K562 (cell line): ENCODE results near the gene GLIPR1L2. TPM values are rescaled to one million over a fixed set of nuclear protein-coding genes. Genes with fewer than 3 reads are reported as not detected.

Source experiments
- ATAC-seq: fragments of 200-7000 bp; cut with Tn5 transposase; 3 replicates; pipeline ENCODE4 v1.9.1; 2020; ENCODE audit warnings: moderate library complexity
- BruUV-seq: library from RNA; stranded (reverse); fragments of 400-500 nt; replicated peaks from 2 replicates; lab custom pipeline; 2021; lab: Mats Ljungman, UMichigan
- CTCF ChIA-PET: fragments of 300-600 bp; formaldehyde crosslinking; extraction: SDS; loops from one replicate; lab custom pipeline; 2021; ENCODE audit warnings: low intra/inter-chr PET ratio; lab: Yijun Ruan, JAX
- POLR2A ChIA-PET: fragments of 300-600, 350-650 bp; sonication (Branson Sonifier 250); formaldehyde crosslinking; extraction: SDS; loops from one replicate; lab custom pipeline; 2021; ENCODE audit warnings: antibody characterized with exemption, inconsistent platforms; lab: Yijun Ruan, JAX
- DNase-seq, 4 experiments: peaks; one replicate each; pipeline versions ENCODE4 v3.0.0 to v3.0.0-alpha.2; 2011 to 2018; ENCODE audit warnings: low spot score in 3 of 4, mixed read lengths in 3 of 4; ENCODE audit errors: extremely low read depth in 1 of 4
- FAIRE-seq: peaks from 2 replicates; lab custom pipeline; 2011; peaks lifted over from hg19 to GRCh38; lab: Jason Lieb, UNC
- H2AFZ ChIP-seq: 2 replicates; pipeline ENCODE4 v1.6.0; 2011; ENCODE audit warnings: low read depth, low read length, control low read depth, inconsistent platforms
- H3K27ac ChIP-seq: fragments of 200-600 bp; 3 replicates; pipeline ENCODE4 v1.8.0; 2011; ENCODE audit warnings: low read depth, mild to moderate bottlenecking, control low read depth, inconsistent platforms, low read length, moderate library complexity, mixed read lengths; ENCODE audit errors: extremely low read depth
- H3K27me3 ChIP-seq, 2 experiments: fragments of 300-600 bp in 1 of 2; 2 replicates in 1 of 2; 3 replicates in 1 of 2; pipeline versions ENCODE4 v1.6.0 to v1.8.0; 2011; ENCODE audit warnings: inconsistent platforms in 2 of 2, low read length in 2 of 2, mild to moderate bottlenecking in 1 of 2, mixed read lengths in 1 of 2, moderate library complexity in 1 of 2; ENCODE audit not compliant: control insufficient read depth in 2 of 2, insufficient read depth in 2 of 2
- H3K36me3 ChIP-seq: fragments of 300-600 bp; 3 replicates; pipeline ENCODE4 v1.8.0; 2011; ENCODE audit warnings: mild to moderate bottlenecking, low read length, inconsistent platforms; ENCODE audit not compliant: control insufficient read depth, insufficient read depth
- H3K4me1 ChIP-seq, 2 experiments: fragments of 200-600 bp in 1 of 2; replicated peaks in 1 of 2; 2 replicates in 1 of 2; 3 replicates in 1 of 2; pipeline versions ENCODE4 v1.5.1 to v1.8.0; 2011; ENCODE audit warnings: inconsistent platforms in 2 of 2, low read length in 2 of 2, mild to moderate bottlenecking in 1 of 2, mixed read lengths in 1 of 2, moderate library complexity in 1 of 2; ENCODE audit not compliant: control insufficient read depth in 2 of 2, insufficient read depth in 2 of 2
- H3K4me2 ChIP-seq: 2 replicates; pipeline ENCODE4 v1.6.1; 2011; ENCODE audit warnings: low read length, control low read depth, inconsistent platforms, mixed read lengths; ENCODE audit not compliant: insufficient read depth
- H3K4me3 ChIP-seq: fragments of 200-600 bp; sonication (generic), shearing (Covaris generic); 2 replicates; pipeline ENCODE4 v1.5.1; 2016; ENCODE audit warnings: control low read depth, inconsistent platforms
- H3K79me2 ChIP-seq: fragments of 200-600 bp; 3 replicates; pipeline ENCODE4 v1.8.0; 2011; ENCODE audit warnings: low read length, inconsistent platforms; ENCODE audit not compliant: control insufficient read depth, insufficient read depth
- H3K9ac ChIP-seq, 2 experiments: 2 replicates each; pipeline versions ENCODE4 v1.6.0 to v1.6.1; 2011; ENCODE audit warnings: low read depth in 2 of 2, low read length in 2 of 2, control low read depth in 1 of 2, inconsistent platforms in 1 of 2, mild to moderate bottlenecking in 1 of 2, mixed read lengths in 1 of 2; ENCODE audit not compliant: insufficient read depth in 1 of 2
- H3K9me1 ChIP-seq: one replicate; pipeline ENCODE4 v1.6.0; 2011; ENCODE audit warnings: inconsistent platforms, mild to moderate bottlenecking, low read length, moderate library complexity; ENCODE audit not compliant: control insufficient read depth, insufficient read depth
- H3K9me3 ChIP-seq: replicated peaks from 2 replicates; pipeline ENCODE4 v1.5.1; 2011; ENCODE audit warnings: low read depth, low read length, inconsistent platforms; ENCODE audit not compliant: control insufficient read depth, insufficient read depth
- H4K20me1 ChIP-seq: replicated peaks from 2 replicates; pipeline ENCODE4 v1.6.1; 2011; ENCODE audit warnings: low read length, inconsistent platforms, mixed read lengths; ENCODE audit not compliant: control insufficient read depth, insufficient read depth
- ARNT ChIP-seq, 2 experiments: fragments of 450-650 bp; IDR thresholded peaks; 2 replicates each; pipeline ENCODE4 v1.6.1; 2016; ENCODE audit warnings: mild to moderate bottlenecking in 1 of 2
- CEBPG ChIP-seq, 3 experiments: fragments of 200-800 bp in 1 of 3; sonication (Bioruptor generic) in 1 of 3; sonication (generic) in 1 of 3; formaldehyde crosslinking in 1 of 3; IDR thresholded peaks in 2 of 3; conservative IDR thresholded peaks in 1 of 3; 2 replicates each; pipeline versions ENCODE4 v1.6.1 to v1.8.0; 2016 to 2022; ENCODE audit warnings: missing compliant biosample characterization in 2 of 3, missing genetic modification characterization in 2 of 3, mild to moderate bottlenecking in 1 of 3, missing genetic modification reagents in 1 of 3
- DNMT1 ChIP-seq: fragments of 450-650 bp; IDR thresholded peaks from 2 replicates; pipeline ENCODE4 v1.6.1; 2016; ENCODE audit warnings: antibody characterized with exemption, mild to moderate bottlenecking
- ETV6 ChIP-seq, 3 experiments: fragments of 150-350 bp in 1 of 3; sonication (generic) in 1 of 3; formaldehyde crosslinking in 1 of 3; IDR thresholded peaks; 2 replicates each; pipeline versions ENCODE4 v1.6.1 to v1.8.0; 2014 to 2022; ENCODE audit warnings: borderline replicate concordance in 2 of 3, low read depth in 2 of 3, antibody characterized with exemption in 1 of 3, low read length in 1 of 3, mild to moderate bottlenecking in 1 of 3, missing genetic modification reagents in 1 of 3
- KLF16 ChIP-seq: IDR thresholded peaks from 2 replicates; pipeline ENCODE4 v1.6.1; 2016; ENCODE audit warnings: antibody characterized with exemption
- MAZ ChIP-seq, 2 experiments: fragments of 450-650 bp in 1 of 2; sonication (generic) in 1 of 2; formaldehyde crosslinking; IDR thresholded peaks in 1 of 2; conservative IDR thresholded peaks in 1 of 2; 2 replicates each; pipeline versions ENCODE4 v1.4.0 to v1.5.0; 2020; ENCODE audit warnings: mild to moderate bottlenecking in 1 of 2, missing genetic modification reagents in 1 of 2
- MXI1 ChIP-seq: IDR thresholded peaks from 2 replicates; pipeline ENCODE4 v1.6.1; 2011; ENCODE audit warnings: low read depth, mild to moderate bottlenecking, improper control_type of control experiment, low read length
- PCBP1 ChIP-seq: fragments of 200-400 bp; formaldehyde crosslinking; IDR thresholded peaks from 2 replicates; pipeline ENCODE4 v1.6.1; 2018; ENCODE audit warnings: mild to moderate bottlenecking, low read depth, low read length; ENCODE audit not compliant: poor library complexity, severe bottlenecking
- SNAPC5 ChIP-seq: fragments of 250-450 bp; sonication (Bioruptor Pico); IDR thresholded peaks from 2 replicates; pipeline ENCODE4 v1.8.0; 2021; ENCODE audit warnings: moderate library complexity, mild to moderate bottlenecking, inconsistent platforms
- ZNF133 ChIP-seq: fragments of 250-450 bp; sonication (Bioruptor Pico); IDR thresholded peaks from 2 replicates; pipeline ENCODE4 v1.4.0; 2020; ENCODE audit warnings: mild to moderate bottlenecking
- ZNF347 ChIP-seq: fragments of 450-650 bp; formaldehyde crosslinking; IDR thresholded peaks from 2 replicates; pipeline ENCODE4 v1.4.0; 2020; ENCODE audit warnings: low read depth, mild to moderate bottlenecking, moderate library complexity
- WGBS: fragments of 100-300 bp; shearing (Covaris generic); methylation state at CpG from one replicate; pipeline ENCODE4 v1.1.6; 2016; ENCODE audit warnings: low coverage, mixed read lengths; ENCODE audit not compliant: insufficient coverage; ENCODE audit errors: missing lambda C conversion rate; 5-methylcytosine and 5-hydroxymethylcytosine counted together
- in situ Hi-C: fragments of 300-500 bp; cut with MboI; formaldehyde crosslinking; loops from 4 replicates; pipeline ENCODE4 v1.15.0; 2018; ENCODE audit warnings: inconsistent platforms, mixed read lengths
- intact Hi-C: fragments of 100-400 bp; cut with micrococcal nuclease; formaldehyde crosslinking; loops from 2 replicates; pipeline ENCODE4 v1.14.2; 2022
- polyA plus RNA-seq, 8 experiments: library from polyadenylated mRNA; depleted of rRNA in 4 of 8; stranded (reverse) in 5 of 8; unstranded in 3 of 8; fragments of >200 nt; fragmentation: Nextera tagmentation in 2 of 8; fragmentation: Illumina TruSeq in 1 of 8; extraction: Ambion mirVana in 2 of 8; extraction: Trizol in 1 of 8; gene quantifications; 2 replicates each; pipeline versions ENCODE4 v1.2.1 to v1.2.3, GENCODE V29; 2011 to 2014; ENCODE audit warnings: inconsistent platforms in 1 of 8, missing spikeins in 1 of 8
- total RNA-seq, 7 experiments: library from RNA; depleted of rRNA in 6 of 7; stranded (reverse); fragments of >200 nt in 6 of 7; fragmentation: Illumina TruSeq in 2 of 7; extraction: Trizol in 2 of 7; gene quantifications; 2 replicates each; pipeline versions ENCODE4 v1.2.1 to v1.2.3, GENCODE V29; 2011 to 2021; ENCODE audit warnings: low replicate concordance in 1 of 7
- TF ChIP-seq, protein P1 (sequence below): sonication (generic); formaldehyde crosslinking; IDR thresholded peaks from 2 replicates; pipeline ENCODE4 v1.8.0; 2022; ENCODE audit warnings: mild to moderate bottlenecking, missing genetic modification reagents, borderline replicate concordance
- TF ChIP-seq, protein P2 (sequence below): sonication (generic); formaldehyde crosslinking; IDR thresholded peaks from 2 replicates; pipeline ENCODE4 v1.8.1; 2022; ENCODE audit warnings: missing genetic modification reagents
- TF ChIP-seq, protein P3 (sequence below): IDR thresholded peaks from 2 replicates; pipeline ENCODE4 v1.6.1; 2011; ENCODE audit warnings: borderline replicate concordance, low read depth, mild to moderate bottlenecking, moderate library complexity, low read length; ENCODE audit not compliant: insufficient read depth, poor library complexity, severe bottlenecking

GLIPR1L2 gene
- total and polyA plus RNA-seq, 9 of the 15 experiments (the other 6 are each of a cell fraction or from before 2014, with no cell fraction given): not detected

- POLR2A ChIA-PET: no interaction called here
- Histone ChIP-seq H3K4me3 (no peak overlapping the region), H4K20me1 (no peaks in the 10 kb centered on the region), H2AFZ (no peak overlapping the region), H3K9me3 (no peaks in the 10 kb centered on the region), H3K36me3 (no peaks in the 10 kb centered on the region), H3K9ac (no peak overlapping the region), H3K79me2 (no peaks in the 10 kb centered on the region), H3K27me3 (no peaks in the 10 kb centered on the region), H3K4me1 (no peaks in the 10 kb centered on the region), H3K4me2 (no peak overlapping the region), H3K27ac (no peak overlapping the region), H3K9me1 (no peaks in the 10 kb centered on the region)
- 0% methylated on average over 2 of the region's 2 CpGs for WGBS
- intact Hi-C loops (no loop called here), in situ Hi-C loops (no loop called here)
- DNase-seq: no peak
- no peak for TF ChIP-seq ETV6 (IDR thresholded peaks at IDR 0.05; ENCODE audit: borderline replicate concordance in 1 of 2, low read depth in 2 of 2, low read length in 1 of 2)
- no peak for TF ChIP-seq ETV6 (CRISPR knock-in tag; IDR thresholded peaks at IDR 0.05; ENCODE audit: borderline replicate concordance)
- no peak for TF ChIP-seq PCBP1
- no peak for TF ChIP-seq MAZ (CRISPR knock-in tag; conservative IDR thresholded peaks at IDR 0.05 in 1 of 2, IDR thresholded peaks at IDR 0.05 in 1 of 2)
- TF ChIP-seq MXI1: no peak
- TF ChIP-seq DNMT1: no peak
- TF ChIP-seq, protein P1, sequence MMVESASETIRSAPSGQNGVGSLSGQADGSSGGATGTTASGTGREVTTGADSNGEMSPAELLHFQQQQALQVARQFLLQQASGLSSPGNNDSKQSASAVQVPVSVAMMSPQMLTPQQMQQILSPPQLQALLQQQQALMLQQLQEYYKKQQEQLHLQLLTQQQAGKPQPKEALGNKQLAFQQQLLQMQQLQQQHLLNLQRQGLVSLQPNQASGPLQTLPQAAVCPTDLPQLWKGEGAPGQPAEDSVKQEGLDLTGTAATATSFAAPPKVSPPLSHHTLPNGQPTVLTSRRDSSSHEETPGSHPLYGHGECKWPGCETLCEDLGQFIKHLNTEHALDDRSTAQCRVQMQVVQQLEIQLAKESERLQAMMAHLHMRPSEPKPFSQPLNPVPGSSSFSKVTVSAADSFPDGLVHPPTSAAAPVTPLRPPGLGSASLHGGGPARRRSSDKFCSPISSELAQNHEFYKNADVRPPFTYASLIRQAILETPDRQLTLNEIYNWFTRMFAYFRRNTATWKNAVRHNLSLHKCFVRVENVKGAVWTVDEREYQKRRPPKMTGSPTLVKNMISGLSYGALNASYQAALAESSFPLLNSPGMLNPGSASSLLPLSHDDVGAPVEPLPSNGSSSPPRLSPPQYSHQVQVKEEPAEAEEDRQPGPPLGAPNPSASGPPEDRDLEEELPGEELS: no peak
- TF ChIP-seq, protein P2, sequence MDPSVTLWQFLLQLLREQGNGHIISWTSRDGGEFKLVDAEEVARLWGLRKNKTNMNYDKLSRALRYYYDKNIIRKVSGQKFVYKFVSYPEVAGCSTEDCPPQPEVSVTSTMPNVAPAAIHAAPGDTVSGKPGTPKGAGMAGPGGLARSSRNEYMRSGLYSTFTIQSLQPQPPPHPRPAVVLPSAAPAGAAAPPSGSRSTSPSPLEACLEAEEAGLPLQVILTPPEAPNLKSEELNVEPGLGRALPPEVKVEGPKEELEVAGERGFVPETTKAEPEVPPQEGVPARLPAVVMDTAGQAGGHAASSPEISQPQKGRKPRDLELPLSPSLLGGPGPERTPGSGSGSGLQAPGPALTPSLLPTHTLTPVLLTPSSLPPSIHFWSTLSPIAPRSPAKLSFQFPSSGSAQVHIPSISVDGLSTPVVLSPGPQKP (CRISPR knock-in tag): no peak
- no peak for TF ChIP-seq CEBPG (CRISPR knock-in tag; IDR thresholded peaks at IDR 0.05)
- TF ChIP-seq CEBPG (tag; conservative IDR thresholded peaks at IDR 0.05 in 1 of 2, IDR thresholded peaks at IDR 0.05 in 1 of 2): no peak
- TF ChIP-seq ARNT (IDR thresholded peaks at IDR 0.05): no peak
- TF ChIP-seq ZNF347 (CRISPR knock-in tag): no peak
- no peak for TF ChIP-seq ZNF133 (CRISPR knock-in tag)
- TF ChIP-seq KLF16: no peak
- TF ChIP-seq, protein P3, sequence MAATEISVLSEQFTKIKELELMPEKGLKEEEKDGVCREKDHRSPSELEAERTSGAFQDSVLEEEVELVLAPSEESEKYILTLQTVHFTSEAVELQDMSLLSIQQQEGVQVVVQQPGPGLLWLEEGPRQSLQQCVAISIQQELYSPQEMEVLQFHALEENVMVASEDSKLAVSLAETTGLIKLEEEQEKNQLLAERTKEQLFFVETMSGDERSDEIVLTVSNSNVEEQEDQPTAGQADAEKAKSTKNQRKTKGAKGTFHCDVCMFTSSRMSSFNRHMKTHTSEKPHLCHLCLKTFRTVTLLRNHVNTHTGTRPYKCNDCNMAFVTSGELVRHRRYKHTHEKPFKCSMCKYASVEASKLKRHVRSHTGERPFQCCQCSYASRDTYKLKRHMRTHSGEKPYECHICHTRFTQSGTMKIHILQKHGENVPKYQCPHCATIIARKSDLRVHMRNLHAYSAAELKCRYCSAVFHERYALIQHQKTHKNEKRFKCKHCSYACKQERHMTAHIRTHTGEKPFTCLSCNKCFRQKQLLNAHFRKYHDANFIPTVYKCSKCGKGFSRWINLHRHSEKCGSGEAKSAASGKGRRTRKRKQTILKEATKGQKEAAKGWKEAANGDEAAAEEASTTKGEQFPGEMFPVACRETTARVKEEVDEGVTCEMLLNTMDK: no peak
- TF ChIP-seq SNAPC5: no peak
- BruUV-seq: no TSS peak
- CTCF ChIA-PET: no interaction called here
- FAIRE-seq: no peak
- ATAC-seq: no peak
Measured at GRCh38 chr12:75419841-75420240, 29.0 kb downstream of the GLIPR1L2 start.
